ENCODE measurements around the gene RERE.

DNA sequence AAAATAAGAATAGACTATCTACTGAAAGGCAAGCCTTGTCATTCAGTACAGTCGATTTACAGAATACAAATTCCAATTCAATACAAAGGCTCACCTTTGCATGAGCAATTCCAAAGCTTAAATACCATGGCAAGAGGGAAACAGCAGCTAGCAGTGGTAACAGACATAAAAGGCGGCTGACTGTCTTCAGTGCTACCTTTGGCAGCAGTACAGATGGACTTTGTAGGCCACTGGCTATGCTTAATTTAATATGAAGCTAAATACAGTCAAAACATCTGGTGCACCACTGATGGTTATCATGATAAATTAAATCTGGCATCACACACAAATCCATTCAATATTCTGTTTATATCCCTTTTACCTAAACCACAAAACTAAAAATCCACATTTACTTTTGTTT lies 62.4 kb downstream of the RERE start:
- TF ChIP-seq, protein P1, sequence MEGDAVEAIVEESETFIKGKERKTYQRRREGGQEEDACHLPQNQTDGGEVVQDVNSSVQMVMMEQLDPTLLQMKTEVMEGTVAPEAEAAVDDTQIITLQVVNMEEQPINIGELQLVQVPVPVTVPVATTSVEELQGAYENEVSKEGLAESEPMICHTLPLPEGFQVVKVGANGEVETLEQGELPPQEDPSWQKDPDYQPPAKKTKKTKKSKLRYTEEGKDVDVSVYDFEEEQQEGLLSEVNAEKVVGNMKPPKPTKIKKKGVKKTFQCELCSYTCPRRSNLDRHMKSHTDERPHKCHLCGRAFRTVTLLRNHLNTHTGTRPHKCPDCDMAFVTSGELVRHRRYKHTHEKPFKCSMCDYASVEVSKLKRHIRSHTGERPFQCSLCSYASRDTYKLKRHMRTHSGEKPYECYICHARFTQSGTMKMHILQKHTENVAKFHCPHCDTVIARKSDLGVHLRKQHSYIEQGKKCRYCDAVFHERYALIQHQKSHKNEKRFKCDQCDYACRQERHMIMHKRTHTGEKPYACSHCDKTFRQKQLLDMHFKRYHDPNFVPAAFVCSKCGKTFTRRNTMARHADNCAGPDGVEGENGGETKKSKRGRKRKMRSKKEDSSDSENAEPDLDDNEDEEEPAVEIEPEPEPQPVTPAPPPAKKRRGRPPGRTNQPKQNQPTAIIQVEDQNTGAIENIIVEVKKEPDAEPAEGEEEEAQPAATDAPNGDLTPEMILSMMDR (IDR thresholded peaks at IDR 0.05), result no peak
- no peak for TF ChIP-seq POLR2A (IDR thresholded peaks at IDR 0.05)

All from heart left ventricle (tissue), 13 donors.